ENCODE measurements around the gene LINGO1. TPM values are rescaled to one million over a fixed set of nuclear protein-coding genes. Genes with fewer than 3 reads are reported as not detected.

The LINGO1 gene
- total and polyA plus RNA-seq, 4 donors, result 0.50 to 1.6 (median 0.75) TPM; not detected in 1

DNA sequence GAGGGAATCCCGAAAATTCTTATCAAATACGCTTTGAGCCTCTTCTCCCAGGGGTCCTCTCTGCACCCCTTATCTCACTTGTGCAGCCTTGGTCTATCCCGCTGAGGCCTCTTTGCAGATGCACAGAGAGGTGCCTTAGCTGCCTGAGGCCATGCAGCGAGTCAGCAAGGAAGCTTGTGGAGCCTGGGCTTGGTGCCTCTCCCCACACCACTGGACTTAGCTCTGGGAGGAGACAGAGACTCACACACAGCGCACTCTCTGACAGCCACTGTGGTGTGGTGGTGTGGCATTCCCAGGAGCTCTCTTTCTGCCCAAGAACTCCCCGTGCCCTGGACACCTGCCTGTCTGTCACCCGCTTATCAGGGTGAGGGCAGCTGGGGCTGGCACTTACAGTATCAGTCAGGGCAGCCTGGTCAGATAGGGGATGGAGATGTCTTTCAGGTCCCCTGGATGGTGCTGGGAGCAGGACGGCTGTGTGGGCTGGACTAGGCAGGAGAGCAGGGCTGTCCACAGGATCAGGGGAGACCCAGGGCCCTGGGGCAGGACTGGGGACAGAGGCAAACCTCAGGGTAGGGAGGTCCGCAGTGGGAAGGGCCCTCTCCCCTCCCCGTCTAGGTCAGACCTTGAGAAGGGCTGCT, 10.2 kb upstream of the LINGO1 start:
- H3K9ac ChIP-seq (ENCODE audit: low read depth in 1 of 2, low read length in 2 of 2), result no peak overlapping the region
- no peaks in the 10 kb centered on the region for H3K36me3 ChIP-seq (ENCODE audit: control insufficient read depth in 4 of 4, insufficient read depth in 3 of 4, low read depth in 1 of 4, low read length in 3 of 4)
- peak; percentile 40 for DNase-seq (ENCODE audit: low spot score)
- no peak overlapping the region for H3K27ac ChIP-seq (ENCODE audit: low read depth in 1 of 2, low read length in 2 of 2)
- H3K9me3 ChIP-seq (ENCODE audit: control insufficient read depth in 4 of 4, low read length in 3 of 4), result no peaks in the 10 kb centered on the region
- peaks cover 0 to 4% (median 0%) of the 10 kb centered on the region in 4 donors for H3K27me3 ChIP-seq (ENCODE audit: control insufficient read depth in 4 of 4, insufficient read depth in 4 of 4, low read length in 3 of 4)
- no peaks in the 10 kb centered on the region for H3K4me1 ChIP-seq (ENCODE audit: control insufficient read depth in 4 of 4, insufficient read depth in 4 of 4, low read length in 3 of 4)
- no peak for TF ChIP-seq RAD21 (IDR thresholded peaks at IDR 0.05)
- no peak for TF ChIP-seq GABPA (IDR thresholded peaks at IDR 0.05 in 1 of 2, conservative IDR thresholded peaks at IDR 0.05 in 1 of 2)
- TF ChIP-seq JUND (IDR thresholded peaks at IDR 0.05), result no peak
- TF ChIP-seq SP1 (IDR thresholded peaks at IDR 0.05), result no peak
- no peak for TF ChIP-seq FOXA2 (IDR thresholded peaks at IDR 0.05)
- TF ChIP-seq, protein P1, sequence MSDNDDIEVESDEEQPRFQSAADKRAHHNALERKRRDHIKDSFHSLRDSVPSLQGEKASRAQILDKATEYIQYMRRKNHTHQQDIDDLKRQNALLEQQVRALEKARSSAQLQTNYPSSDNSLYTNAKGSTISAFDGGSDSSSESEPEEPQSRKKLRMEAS (IDR thresholded peaks at IDR 0.05), result no peak
- TF ChIP-seq YY1 (IDR thresholded peaks at IDR 0.05), result no peak
- no peak for TF ChIP-seq RXRA (IDR thresholded peaks at IDR 0.05)
- TF ChIP-seq, protein P2, sequence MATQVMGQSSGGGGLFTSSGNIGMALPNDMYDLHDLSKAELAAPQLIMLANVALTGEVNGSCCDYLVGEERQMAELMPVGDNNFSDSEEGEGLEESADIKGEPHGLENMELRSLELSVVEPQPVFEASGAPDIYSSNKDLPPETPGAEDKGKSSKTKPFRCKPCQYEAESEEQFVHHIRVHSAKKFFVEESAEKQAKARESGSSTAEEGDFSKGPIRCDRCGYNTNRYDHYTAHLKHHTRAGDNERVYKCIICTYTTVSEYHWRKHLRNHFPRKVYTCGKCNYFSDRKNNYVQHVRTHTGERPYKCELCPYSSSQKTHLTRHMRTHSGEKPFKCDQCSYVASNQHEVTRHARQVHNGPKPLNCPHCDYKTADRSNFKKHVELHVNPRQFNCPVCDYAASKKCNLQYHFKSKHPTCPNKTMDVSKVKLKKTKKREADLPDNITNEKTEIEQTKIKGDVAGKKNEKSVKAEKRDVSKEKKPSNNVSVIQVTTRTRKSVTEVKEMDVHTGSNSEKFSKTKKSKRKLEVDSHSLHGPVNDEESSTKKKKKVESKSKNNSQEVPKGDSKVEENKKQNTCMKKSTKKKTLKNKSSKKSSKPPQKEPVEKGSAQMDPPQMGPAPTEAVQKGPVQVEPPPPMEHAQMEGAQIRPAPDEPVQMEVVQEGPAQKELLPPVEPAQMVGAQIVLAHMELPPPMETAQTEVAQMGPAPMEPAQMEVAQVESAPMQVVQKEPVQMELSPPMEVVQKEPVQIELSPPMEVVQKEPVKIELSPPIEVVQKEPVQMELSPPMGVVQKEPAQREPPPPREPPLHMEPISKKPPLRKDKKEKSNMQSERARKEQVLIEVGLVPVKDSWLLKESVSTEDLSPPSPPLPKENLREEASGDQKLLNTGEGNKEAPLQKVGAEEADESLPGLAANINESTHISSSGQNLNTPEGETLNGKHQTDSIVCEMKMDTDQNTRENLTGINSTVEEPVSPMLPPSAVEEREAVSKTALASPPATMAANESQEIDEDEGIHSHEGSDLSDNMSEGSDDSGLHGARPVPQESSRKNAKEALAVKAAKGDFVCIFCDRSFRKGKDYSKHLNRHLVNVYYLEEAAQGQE (IDR thresholded peaks at IDR 0.05), result no peak
- no peak for TF ChIP-seq NR2F2 (IDR thresholded peaks at IDR 0.05)
- no peak for TF ChIP-seq HNF4G (IDR thresholded peaks at IDR 0.05)
- TF ChIP-seq, protein P3, sequence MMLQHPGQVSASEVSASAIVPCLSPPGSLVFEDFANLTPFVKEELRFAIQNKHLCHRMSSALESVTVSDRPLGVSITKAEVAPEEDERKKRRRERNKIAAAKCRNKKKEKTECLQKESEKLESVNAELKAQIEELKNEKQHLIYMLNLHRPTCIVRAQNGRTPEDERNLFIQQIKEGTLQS (IDR thresholded peaks at IDR 0.05), result no peak
- no peak overlapping the region for H3K4me3 ChIP-seq (ENCODE audit: low read depth in 1 of 3, low read length in 3 of 3)
- 67% methylated on average over 10 of the region's 10 CpGs for WGBS

DNA sequence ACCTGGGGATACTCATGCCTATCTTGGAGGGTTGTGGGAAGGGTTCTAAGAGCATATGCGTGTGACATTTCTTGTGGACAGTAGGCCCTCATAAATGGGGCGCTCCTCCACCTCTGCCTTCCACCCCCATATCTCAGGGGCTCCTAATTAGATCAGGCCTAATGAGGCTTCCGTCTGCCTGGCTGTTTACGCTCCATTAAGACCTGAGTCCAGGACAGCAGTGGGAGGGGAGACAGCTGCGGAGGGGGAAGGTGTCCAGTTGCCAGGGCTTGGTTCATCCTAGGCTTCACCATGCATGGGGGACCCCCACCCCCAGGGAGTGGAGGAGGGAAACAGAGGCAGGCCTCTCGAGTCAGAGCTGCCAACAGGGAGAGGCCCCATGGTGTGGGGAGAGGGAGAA, 9.3 kb upstream of the LINGO1 start:
- H3K36me3 ChIP-seq (ENCODE audit: control insufficient read depth in 4 of 4, insufficient read depth in 3 of 4, low read depth in 1 of 4, low read length in 3 of 4), result no peaks in the 10 kb centered on the region

More for the DNA sequence above, 9.3 kb upstream of the LINGO1 start:
- no peak for DNase-seq (ENCODE audit: low spot score)
- WGBS, result 83% methylated on average over 6 of the region's 6 CpGs
- no peak overlapping the region for H3K27ac ChIP-seq (ENCODE audit: low read depth in 1 of 2, low read length in 2 of 2)
- no peak overlapping the region for H3K4me3 ChIP-seq (ENCODE audit: low read depth in 1 of 3, low read length in 3 of 3)
- H3K9ac ChIP-seq (ENCODE audit: low read depth in 1 of 2, low read length in 2 of 2), result no peak overlapping the region
- H3K4me1 ChIP-seq (ENCODE audit: control insufficient read depth in 4 of 4, insufficient read depth in 4 of 4, low read length in 3 of 4), result no peaks in the 10 kb centered on the region
- TF ChIP-seq, protein P1 (IDR thresholded peaks at IDR 0.05), result no peak
- TF ChIP-seq YY1 (IDR thresholded peaks at IDR 0.05) (no peak), SP1 (IDR thresholded peaks at IDR 0.05) (no peak)
- TF ChIP-seq, protein P4, sequence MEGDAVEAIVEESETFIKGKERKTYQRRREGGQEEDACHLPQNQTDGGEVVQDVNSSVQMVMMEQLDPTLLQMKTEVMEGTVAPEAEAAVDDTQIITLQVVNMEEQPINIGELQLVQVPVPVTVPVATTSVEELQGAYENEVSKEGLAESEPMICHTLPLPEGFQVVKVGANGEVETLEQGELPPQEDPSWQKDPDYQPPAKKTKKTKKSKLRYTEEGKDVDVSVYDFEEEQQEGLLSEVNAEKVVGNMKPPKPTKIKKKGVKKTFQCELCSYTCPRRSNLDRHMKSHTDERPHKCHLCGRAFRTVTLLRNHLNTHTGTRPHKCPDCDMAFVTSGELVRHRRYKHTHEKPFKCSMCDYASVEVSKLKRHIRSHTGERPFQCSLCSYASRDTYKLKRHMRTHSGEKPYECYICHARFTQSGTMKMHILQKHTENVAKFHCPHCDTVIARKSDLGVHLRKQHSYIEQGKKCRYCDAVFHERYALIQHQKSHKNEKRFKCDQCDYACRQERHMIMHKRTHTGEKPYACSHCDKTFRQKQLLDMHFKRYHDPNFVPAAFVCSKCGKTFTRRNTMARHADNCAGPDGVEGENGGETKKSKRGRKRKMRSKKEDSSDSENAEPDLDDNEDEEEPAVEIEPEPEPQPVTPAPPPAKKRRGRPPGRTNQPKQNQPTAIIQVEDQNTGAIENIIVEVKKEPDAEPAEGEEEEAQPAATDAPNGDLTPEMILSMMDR (IDR thresholded peaks at IDR 0.05; ENCODE audit: low read depth, low read length, missing input control), result no peak
- TF ChIP-seq, protein P2 (IDR thresholded peaks at IDR 0.05), result no peak
- peaks cover 0 to 4% (median 0%) of the 10 kb centered on the region in 4 donors for H3K27me3 ChIP-seq (ENCODE audit: control insufficient read depth in 4 of 4, insufficient read depth in 4 of 4, low read length in 3 of 4)
- no peaks in the 10 kb centered on the region for H3K9me3 ChIP-seq (ENCODE audit: control insufficient read depth in 4 of 4, low read length in 3 of 4)

All from liver (tissue), 9 donors.